HCEC 1CT (cell line): ENCODE measurements around the gene TKFC.
A peak's percentile ranks its signal among the peaks of the same experiment; 100 is the strongest.

Source experiments
- DNase-seq: peaks from one replicate; pipeline ENCODE4 v3.0.0-alpha.2; 2017

Gene TKFC, protein sequence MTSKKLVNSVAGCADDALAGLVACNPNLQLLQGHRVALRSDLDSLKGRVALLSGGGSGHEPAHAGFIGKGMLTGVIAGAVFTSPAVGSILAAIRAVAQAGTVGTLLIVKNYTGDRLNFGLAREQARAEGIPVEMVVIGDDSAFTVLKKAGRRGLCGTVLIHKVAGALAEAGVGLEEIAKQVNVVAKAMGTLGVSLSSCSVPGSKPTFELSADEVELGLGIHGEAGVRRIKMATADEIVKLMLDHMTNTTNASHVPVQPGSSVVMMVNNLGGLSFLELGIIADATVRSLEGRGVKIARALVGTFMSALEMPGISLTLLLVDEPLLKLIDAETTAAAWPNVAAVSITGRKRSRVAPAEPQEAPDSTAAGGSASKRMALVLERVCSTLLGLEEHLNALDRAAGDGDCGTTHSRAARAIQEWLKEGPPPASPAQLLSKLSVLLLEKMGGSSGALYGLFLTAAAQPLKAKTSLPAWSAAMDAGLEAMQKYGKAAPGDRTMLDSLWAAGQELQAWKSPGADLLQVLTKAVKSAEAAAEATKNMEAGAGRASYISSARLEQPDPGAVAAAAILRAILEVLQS

GRCh38 chr11:61332797-61333549 is at the start of gene TKFC, which contains the start of gene DDB1:
Gene TKFC (plus strand): TSS chr11:61333228. CDS start chr11:61334729, 1,501 bp downstream.
Gene DDB1 (minus strand): TSS chr11:61333105. CDS start chr11:61332968, 137 bp downstream.
- DNase-seq = peak; percentile 89

DNA sequence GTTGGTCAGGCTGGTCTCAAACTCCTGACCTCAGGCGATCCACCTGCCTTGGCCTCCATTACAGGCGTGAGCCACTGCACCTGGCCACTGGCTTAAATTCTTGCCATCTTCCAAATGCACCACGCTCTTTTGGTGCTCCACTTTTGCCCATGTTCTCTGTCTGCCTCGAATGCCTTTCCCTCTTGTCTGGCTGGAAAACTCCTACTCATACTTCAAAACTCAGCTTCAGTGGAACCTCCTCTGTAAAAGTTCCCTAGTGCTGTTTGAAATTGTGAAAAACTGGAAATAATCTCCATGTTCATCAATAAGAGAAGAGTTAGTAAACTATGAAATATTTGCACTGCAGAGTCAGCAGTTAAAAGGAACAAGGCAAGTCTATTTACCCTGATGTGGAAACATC is 49.4 kb upstream of the TKFC start:
- no peak for DNase-seq

DNA sequence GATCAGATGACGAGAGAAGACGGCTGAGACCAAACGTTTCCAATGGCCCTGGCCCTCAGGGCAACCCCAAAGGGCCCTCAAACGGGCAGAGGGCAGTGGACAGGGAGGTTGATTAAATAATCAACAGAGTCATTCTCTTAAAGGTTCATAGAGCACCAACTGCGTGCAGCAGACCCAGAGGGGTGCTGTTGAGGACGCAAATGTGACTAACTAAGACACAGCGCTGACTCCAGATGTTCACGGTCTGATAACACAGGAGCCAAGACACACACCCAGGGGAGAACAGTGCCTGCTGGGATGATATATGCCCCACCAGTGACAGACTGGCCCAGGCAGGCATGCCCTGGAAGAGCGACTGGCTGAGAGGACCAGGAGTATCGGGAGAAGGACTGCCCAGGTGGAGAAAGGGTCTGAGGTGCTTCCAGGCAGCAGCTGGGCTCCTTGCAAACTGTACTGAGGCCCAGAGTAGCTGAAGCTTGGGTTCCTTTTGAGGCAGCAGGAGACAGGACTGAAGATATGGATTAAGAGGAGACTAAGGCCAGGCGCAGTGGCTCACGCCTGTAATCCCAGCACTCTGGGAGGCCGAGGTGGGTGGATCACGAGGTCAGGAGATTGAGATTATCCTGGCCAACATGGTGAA is 45.6 kb upstream of the TKFC start:
- DNase-seq = no peak

DNA sequence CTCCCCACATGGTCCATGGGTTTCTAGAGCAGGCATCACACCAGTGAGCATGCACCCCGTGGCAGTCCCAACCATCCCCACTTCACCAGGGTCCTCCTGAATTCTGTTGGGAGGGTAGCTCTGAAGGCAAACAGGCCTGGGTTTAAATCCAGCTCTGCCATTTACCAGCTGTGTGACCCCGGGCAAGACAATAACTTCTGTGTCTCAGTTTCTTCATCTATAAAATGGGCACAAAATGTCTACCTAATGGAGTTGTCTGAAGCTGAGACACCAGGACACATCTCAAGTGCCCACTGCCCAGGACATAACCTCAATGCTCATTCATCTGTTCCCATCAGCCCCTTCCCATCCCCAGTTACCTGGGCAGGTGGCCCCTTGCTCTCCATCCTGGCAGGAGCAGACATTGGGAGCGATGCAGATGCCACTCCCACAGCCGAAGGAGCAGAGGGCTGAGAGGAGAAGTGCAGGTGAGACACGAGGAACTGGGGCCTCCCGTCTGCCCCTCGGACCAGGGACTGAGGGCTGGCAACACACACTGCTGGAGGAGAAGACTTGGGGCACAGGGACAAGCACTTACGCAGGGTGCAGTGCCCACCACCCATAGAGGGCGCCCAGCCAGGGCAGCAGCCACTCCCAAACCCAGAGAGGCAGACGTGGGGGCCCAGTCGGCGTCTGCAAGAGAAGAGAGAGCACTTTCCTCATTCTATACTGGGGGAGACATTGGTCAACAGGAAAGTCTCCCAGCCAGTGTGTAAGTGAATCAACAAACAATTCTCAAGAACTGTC is 41.9 kb upstream of the TKFC start:
- no peak for DNase-seq

GRCh38 chr11:61292356-61292755 is 40.7 kb upstream of the TKFC start:
- DNase-seq = no peak

DNA sequence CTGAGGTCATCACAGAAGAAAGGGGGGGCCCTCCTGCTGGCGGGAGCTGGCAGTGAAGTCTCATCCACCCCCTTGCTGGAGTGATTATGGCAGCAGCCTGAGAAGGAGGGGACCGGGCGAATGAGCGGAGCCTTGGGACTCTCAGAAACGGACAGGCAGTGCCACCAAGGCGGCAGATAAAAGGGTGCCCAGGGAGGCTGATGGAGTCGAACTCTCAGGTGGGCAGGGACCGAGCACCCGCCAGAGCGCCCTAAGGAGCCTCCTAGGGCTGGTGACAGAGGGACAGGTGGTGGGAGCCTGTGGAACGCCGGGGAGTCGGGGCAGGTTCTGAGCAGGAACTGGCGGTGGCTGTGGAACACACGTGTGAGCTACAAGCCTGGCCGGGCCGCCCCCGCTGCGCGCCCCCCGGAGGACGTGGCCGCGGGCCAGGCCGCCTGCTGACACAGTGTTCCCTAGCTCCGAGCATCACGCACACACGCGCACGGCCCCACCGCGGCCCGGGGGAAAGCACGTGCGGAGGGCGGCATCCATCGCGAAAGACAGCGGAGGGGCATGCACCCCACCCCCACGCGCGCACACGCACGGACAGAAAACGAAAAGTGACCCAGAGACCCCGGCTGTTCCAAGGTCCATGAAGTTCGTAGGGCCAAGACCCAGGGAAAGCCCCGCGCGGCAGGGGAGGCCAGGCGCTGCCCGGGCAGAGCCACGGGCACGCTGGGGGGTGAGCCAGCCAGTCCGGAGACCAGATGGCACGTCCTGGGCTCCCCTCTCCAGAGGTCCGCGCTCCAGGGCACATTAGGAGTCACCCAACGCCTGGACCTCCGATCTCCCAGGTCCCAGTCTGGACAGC is 38.9 kb upstream of the TKFC start:
- DNase-seq = peak; percentile 10

DNA sequence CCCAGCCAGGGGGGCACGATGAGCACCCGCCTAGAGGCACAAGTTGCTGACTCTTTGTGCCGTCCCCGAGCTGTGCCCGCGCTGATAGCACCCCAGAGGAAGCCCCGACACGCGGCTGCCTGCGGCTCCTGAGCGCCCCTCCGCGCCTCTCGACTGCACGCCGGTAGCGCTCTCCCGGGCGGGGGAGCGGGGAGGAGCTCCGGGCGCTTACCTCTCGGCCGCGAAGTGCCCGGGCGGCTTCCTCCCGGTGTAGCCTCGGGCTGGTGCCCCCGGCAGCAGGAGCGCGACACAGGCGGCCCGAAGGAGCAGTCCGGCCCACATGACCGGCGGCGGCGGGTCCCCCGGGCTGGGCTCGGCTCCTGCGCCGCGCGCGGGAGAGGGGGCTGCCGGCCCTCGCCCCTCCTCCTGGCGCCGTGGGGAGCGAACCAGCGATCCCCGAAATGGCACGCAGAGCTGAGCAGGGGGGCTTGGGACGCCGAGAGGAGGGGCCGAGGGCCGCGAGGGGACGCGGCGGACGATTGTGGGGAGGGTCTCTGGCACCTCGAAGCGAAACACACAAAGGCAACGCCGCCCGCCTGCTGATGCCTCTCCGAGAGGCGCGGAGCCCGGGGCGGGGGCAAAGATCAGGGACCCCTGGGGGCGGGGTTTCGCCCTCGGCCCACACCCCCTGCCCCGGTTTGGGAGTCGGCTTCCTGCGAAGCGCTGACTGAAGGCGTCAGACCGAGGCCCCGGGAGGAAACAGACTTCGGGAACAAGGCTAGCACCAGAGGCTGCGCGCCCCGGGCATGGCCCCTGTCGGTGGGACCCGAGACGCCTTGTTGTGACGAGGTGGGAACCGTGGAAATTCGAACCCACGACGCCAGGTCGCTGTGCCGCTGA is 38.1 kb upstream of the TKFC start, which contains the start of gene VWCE:
TSS of gene VWCE (minus strand) at position 600 of the 879 bp plus-strand sequence. CDS start at position 321, 279 bp downstream.
- peak; percentile 37 for DNase-seq

- no peak for DNase-seq
Measured at GRCh38 chr11:61295596-61295926, 37.5 kb upstream of the TKFC start.

DNA sequence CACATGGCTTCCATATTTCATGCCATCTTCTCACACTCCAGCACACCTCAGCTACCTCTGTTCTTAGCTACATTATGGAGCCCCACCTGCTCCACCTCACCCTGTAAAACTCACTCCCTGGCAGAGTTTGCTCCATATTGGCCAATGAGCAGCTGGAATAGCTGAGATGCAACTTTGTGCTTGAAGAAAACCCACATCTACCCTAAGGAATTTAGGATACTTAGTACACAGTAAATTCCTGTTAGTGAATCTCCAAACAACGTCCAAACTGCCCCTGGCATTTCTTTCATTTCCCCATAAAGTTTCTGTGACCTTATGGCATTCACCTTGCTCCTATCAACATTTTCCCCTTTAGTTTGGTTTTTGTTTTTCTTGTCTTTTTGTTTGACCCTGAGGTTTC is 35.7 kb upstream of the TKFC start:
- DNase-seq = no peak

GRCh38 chr11:61297746-61298145 is 35.3 kb upstream of the TKFC start:
- peak; percentile 72 for DNase-seq

DNA sequence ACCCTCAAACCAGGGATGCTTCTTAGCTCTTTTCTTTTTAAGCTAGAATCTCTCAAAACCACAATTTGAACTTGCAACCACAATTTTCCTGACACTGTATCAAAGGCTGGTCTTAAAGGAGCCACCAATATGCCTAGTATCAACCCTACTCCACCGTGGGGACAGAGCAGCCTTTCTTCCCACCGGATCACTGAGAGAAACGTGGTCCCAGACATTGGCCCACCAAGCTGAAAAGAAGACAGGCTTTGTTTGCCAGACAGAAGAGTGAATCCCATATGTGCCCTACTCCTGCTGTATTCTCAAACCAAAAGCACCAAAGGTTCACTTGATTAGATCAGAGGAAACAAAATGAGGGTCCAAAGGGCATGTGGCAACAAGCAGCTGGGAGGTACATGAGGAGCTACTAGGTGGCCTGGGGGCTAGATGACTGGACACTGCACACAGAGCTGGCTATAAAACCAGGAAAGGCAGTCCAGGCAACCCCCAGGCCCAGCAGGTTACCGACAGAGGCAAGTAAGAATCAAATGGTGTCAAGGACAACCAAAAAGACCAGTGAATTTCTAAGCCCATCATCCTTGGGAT is 34.3 kb upstream of the TKFC start:
- no peak for DNase-seq

DNA sequence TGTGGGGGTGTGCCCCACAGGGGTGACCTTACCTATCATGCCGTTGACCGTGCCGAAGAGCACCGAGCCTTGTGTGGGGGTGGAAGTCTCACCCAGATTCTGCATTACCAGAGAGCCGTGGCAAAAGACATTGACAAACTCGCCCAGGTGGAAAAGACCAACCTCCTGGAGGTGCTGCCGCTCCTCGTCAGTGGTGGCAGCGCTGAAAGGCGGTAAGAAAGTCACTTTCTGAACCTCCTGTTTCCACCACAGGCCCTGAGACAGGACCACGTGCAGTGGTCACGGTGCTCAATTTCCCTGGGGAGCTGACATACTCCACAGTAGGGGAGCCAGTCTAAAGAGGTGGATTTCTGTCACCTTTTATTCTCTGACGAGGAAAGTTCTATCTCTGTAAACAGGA is 30.5 kb upstream of the TKFC start:
- DNase-seq = no peak

GRCh38 chr11:61303725-61304124 is 29.3 kb upstream of the TKFC start:
- DNase-seq = no peak

DNA sequence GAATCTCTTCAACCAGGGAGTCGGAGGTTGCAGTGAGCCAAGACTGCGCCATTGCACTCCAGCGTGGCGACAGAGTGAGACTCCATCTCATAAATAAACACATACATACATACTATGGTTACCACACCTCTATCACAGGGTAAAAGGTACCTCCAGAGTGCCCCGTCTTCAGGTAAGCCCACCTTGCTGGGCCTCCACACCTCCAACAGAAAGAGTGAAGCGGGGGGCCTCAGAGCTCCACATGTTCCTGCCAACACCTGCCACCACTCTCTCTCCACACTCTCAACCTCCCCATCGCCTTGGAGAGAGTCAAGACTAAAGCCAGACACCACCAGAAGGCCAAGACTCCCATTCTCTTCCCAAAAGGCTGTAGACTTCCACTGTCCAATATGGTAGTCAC is 27.6 kb upstream of the TKFC start:
- no peak for DNase-seq

DNA sequence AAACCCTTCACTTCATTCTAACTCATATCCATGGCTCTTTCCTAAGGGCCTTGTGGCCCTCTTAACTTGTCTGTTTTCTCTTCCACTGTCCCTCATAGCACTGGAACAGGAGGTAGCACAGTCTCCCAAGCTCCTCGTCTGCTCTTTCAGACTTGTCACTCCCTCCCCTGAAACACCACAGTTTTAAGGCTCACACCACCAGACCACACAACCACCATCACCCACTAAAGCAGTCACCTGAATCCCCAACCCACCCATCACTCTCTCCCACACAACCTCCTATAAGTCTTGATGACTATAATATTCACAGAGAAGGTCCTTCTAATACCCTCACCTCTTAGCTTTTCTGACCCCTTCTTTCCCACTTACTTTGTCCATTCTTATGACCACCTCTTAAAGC is 26.8 kb upstream of the TKFC start:
- no peak for DNase-seq

DNA sequence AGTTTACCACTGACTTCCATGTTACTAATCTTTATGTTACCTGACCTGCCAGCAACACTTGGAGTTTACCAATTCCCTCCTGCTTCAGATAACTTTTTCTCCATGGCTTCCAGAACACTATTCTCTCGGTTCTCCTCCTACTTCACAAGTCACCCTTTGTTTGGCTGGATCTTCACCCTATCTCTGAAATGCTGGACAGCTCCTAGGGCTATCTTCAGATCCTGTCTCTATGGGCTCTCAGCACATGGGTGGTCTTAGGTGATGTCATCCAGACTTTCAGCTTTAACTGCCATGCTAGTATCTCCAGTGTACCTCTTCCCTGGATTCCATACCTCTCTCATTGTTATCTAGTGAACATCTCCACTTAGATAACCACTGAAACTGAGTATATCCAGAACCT is 25.7 kb upstream of the TKFC start:
- no peak for DNase-seq

- no peak for DNase-seq
Measured at GRCh38 chr11:61309141-61309540, 23.9 kb upstream of the TKFC start.

DNA sequence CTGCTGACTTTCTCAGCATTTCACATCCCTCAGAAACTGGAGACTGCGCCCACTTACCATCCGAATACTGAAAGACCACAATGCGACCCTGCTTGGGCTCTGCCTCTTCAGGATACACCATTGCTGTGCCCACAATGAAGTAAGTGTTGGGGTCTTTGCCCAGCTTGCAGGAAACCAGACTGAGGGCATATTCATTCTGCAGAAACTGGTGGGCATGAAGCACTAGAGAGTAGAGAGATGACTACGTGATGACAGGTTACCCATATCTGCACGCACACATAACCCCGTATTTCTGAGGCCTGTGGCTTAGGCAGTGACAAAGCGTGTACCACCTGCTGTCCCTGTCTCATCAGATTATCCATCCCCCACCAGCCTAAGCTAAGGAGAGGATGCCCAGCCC is 23.3 kb upstream of the TKFC start:
- DNase-seq = no peak

DNA sequence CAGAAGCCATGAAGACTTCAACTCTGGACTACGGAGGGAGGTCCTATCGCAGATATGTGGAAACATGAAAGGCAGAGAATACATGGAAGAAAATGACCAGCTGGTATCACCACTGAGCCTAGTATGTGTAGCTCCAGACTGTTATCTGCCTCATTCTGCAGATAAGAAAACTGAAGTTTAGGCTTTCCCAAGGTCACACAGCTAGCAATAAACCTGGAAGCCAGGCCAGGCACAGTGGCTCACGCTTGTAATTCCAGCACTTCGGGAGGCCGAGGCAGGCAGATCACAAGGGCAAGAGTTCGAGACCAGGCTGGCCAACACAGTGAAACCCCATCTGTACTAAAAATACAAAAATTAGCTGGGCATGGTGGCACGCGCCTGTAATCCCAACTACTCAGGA is 22.3 kb upstream of the TKFC start:
- DNase-seq = no peak

DNA sequence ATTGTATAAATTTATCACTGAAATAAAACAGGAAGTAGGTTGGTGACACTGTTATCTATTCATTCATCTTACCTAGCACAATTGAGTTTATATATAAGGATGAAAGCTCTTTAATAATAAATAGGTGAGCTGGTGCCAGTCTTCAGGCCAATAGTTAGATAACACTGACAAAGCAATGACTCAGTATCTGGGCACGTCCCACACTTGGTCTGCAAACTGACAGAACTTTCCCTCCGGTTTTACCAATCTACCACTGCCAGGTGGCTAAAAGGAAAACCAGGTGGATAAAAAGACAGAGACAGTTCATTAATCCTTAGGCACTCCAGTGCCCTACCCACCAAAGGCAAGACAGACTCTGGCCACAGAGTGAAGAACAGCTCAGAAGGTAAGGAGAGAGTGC is 17.8 kb upstream of the TKFC start:
- no peak for DNase-seq
